CD4-positive, alpha-beta T cell (primary cell): Measurements from ENCODE around the gene AQP6. TPM values are rescaled to one million over a fixed set of nuclear protein-coding genes. Genes with fewer than 3 reads are reported as not detected.

Experiments used
- ATAC-seq: fragments of 200-7000 bp; cut with Tn5 transposase; one replicate; pipeline ENCODE4 v1.10.0; 2022; ENCODE audit warnings: mild to moderate bottlenecking; ENCODE audit not compliant: poor library complexity
- CTCF ChIA-PET: fragments of 350-600 bp; sonication (Branson Sonifier 250); formaldehyde crosslinking; loops from one replicate; lab custom pipeline; 2021; ENCODE audit warnings: antibody characterized with exemption, inconsistent platforms; lab: Charles Lee
- POLR2A ChIA-PET: fragments of 350-600 bp; sonication (Branson Sonifier 250); formaldehyde crosslinking; loops from one replicate; lab custom pipeline; 2021; ENCODE audit warnings: antibody characterized with exemption, inconsistent platforms; lab: Charles Lee
- DNase-seq, 14 experiments: peaks; one replicate each; pipeline ENCODE4 v3.0.0-alpha.2; 2013 to 2020; ENCODE audit warnings: mixed read lengths in 2 of 14
- H3K27ac ChIP-seq, 2 donors: one replicate each; pipeline versions ENCODE4 v1.5.1 to v1.7.0; 2013; ENCODE audit warnings: low read length in 2 of 2, low read depth in 1 of 2, mild to moderate bottlenecking in 1 of 2
- H3K27me3 ChIP-seq, 2 experiments: 1 replicate in 1 of 2; 2 replicates in 1 of 2; pipeline versions ENCODE4 v1.6.1 to v1.7.0; 2013; ENCODE audit warnings: low read length in 2 of 2, control low read depth in 1 of 2, mild to moderate bottlenecking in 1 of 2, moderate library complexity in 1 of 2; ENCODE audit not compliant: insufficient read depth in 2 of 2, control insufficient read depth in 1 of 2
- H3K36me3 ChIP-seq: one replicate; pipeline ENCODE4 v1.6.1; 2013; ENCODE audit warnings: low read length, control low read depth; ENCODE audit not compliant: insufficient read depth
- H3K4me1 ChIP-seq: one replicate; pipeline ENCODE4 v1.6.1; 2013; ENCODE audit warnings: low read length, control low read depth; ENCODE audit not compliant: insufficient read depth
- H3K4me3 ChIP-seq: one replicate; pipeline ENCODE4 v1.5.1; 2013; ENCODE audit warnings: mild to moderate bottlenecking, low read length, moderate library complexity
- H3K9me3 ChIP-seq, 2 experiments: 1 replicate in 1 of 2; 2 replicates in 1 of 2; pipeline versions ENCODE4 v1.6.1 to v1.7.0; 2013; ENCODE audit warnings: low read length in 2 of 2, mild to moderate bottlenecking in 2 of 2, control low read depth in 1 of 2, moderate library complexity in 1 of 2; ENCODE audit not compliant: control insufficient read depth in 1 of 2, insufficient read depth in 1 of 2
- H3K27ac Mint-ChIP-seq: one replicate; pipeline ENCODE4 v1.8.0; 2020; ENCODE audit warnings: mixed read lengths
- H3K27me3 Mint-ChIP-seq: one replicate; pipeline ENCODE4 v1.8.0; 2021; ENCODE audit warnings: mixed read lengths
- H3K36me3 Mint-ChIP-seq: one replicate; pipeline ENCODE4 v1.8.0; 2021; ENCODE audit warnings: low read depth, mixed read lengths
- H3K4me1 Mint-ChIP-seq: one replicate; pipeline ENCODE4 v1.8.0; 2021; ENCODE audit warnings: low read depth, mixed read lengths
- H3K4me3 Mint-ChIP-seq: one replicate; pipeline ENCODE4 v1.8.0; 2020; ENCODE audit warnings: mild to moderate bottlenecking, mixed read lengths
- H3K9me3 Mint-ChIP-seq: one replicate; pipeline ENCODE4 v1.8.0; 2020; ENCODE audit warnings: mixed read lengths
- CTCF ChIP-seq: fragments of 200-600 bp; IDR thresholded peaks from one replicate; pipeline ENCODE4 v1.8.0; 2022; ENCODE audit warnings: antibody characterized with exemption, mild to moderate bottlenecking
- intact Hi-C, 2 experiments: fragments of 100-400 bp; cut with DNase I in 1 of 2; cut with micrococcal nuclease in 1 of 2; formaldehyde crosslinking; loops; one replicate each; pipeline versions ENCODE4 v1.15.1 to v1.9.0; 2023 to 2025; cut with DNase I, micrococcal nuclease
- total RNA-seq, 174 experiments: library from RNA in 2 of 174; stranded (reverse) in 2 of 174; gene quantifications; one replicate each; pipeline ENCODE4 v1.2.3 and lab custom pipeline; 2021 to 2026

AQP6 gene
- total RNA-seq, 2 experiments from 2014 or later, result not detected

GRCh38 chr12:49953961-49954846 is 18.5 kb upstream of the AQP6 start:
- ATAC-seq (no peak), DNase-seq (no peak)
- H3K4me1 ChIP-seq, result no peaks in the 10 kb centered on the region
- no peaks in the 10 kb centered on the region for H3K4me1 Mint-ChIP-seq
- H3K27me3 ChIP-seq, result peaks cover 40 to 64% of the 10 kb centered on the region in 2 experiments
- no peaks in the 10 kb centered on the region for H3K36me3 Mint-ChIP-seq
- ChIA-PET POLR2A (no interaction called here), CTCF (interaction anchor here (3.5 kb wide), 1 partner anchor 13 kb away, joined by 19 read pairs; no protein-coding TSS in a partner anchor)
- H3K4me3 Mint-ChIP-seq, result no peak overlapping the region
- H3K27me3 Mint-ChIP-seq, result peaks cover 74% of the 10 kb centered on the region
- no peaks in the 10 kb centered on the region for H3K9me3 Mint-ChIP-seq
- peaks cover 0 to 3% of the 10 kb centered on the region in 2 experiments for H3K9me3 ChIP-seq
- no peak overlapping the region for H3K27ac Mint-ChIP-seq
- H3K27ac ChIP-seq, result no peak overlapping the region
- no peak for TF ChIP-seq CTCF
- no peaks in the 10 kb centered on the region for H3K36me3 ChIP-seq
- no peak overlapping the region for H3K4me3 ChIP-seq
- intact Hi-C loops, result no loop called here

GRCh38 chr12:49954863-49955830 is 17.6 kb upstream of the AQP6 start:
- peaks cover 49 to 74% of the 10 kb centered on the region in 2 experiments for H3K27me3 ChIP-seq
- peaks cover under 1% of the 10 kb centered on the region for H3K4me1 Mint-ChIP-seq
- POLR2A ChIA-PET, result no interaction called here

More at GRCh38 chr12:49954863-49955830, 17.6 kb upstream of the AQP6 start:
- no peaks in the 10 kb centered on the region for H3K36me3 ChIP-seq
- H3K9me3 Mint-ChIP-seq, result no peaks in the 10 kb centered on the region
- no peak overlapping the region for H3K27ac ChIP-seq
- peaks cover 78% of the 10 kb centered on the region for H3K27me3 Mint-ChIP-seq
- intact Hi-C loops, result no loop called here
- TF ChIP-seq CTCF, result no peak
- no peak for DNase-seq
- CTCF ChIA-PET, result interaction anchor here (0.6 kb wide), 1 partner anchor 207 kb away, joined by 4 read pairs; no protein-coding TSS in a partner anchor
- H3K36me3 Mint-ChIP-seq, result no peaks in the 10 kb centered on the region
- no peak overlapping the region for H3K4me3 ChIP-seq
- H3K4me3 Mint-ChIP-seq, result no peak overlapping the region
- no peak overlapping the region for H3K27ac Mint-ChIP-seq
- H3K9me3 ChIP-seq, result peaks cover 0 to 3% of the 10 kb centered on the region in 2 experiments
- H3K4me1 ChIP-seq, result no peaks in the 10 kb centered on the region
- ATAC-seq, result no peak
